ENCODE data around the gene OR10C1.

The OR10C1 gene

GRCh38 chr6:29477923-29478450, 38.9 kb downstream of the OR10C1 start:
- no peak for DNase-seq (ENCODE audit: low spot score)
- Histone ChIP-seq H3K27ac (no peak overlapping the region), H3K4me3 (no peak overlapping the region)
- TF ChIP-seq CTCF (IDR thresholded peaks at IDR 0.05) = no peak

DNA sequence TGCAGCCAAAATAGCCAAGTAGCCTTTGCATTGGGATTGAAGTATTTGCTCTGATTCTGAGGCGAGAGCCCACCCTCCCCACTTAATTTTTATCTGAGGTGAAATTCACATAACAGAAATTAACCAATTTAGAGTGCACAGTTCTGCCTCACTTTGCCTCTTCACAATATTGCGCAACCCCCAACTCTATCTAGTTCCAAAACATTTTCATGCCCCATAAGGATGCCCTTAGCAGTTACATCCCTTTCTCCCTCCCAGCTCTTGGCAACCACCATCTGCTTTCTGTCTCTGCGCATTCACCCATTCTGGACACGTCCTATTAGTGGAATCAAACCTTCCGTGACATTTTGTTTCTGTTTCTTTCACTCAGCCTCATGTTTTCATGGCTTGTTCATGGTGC, 39.6 kb downstream of the OR10C1 start:
- H3K27ac ChIP-seq = no peak overlapping the region
- DNase-seq (ENCODE audit: low spot score) = no peak
- no peak overlapping the region for H3K4me3 ChIP-seq
- no peak for TF ChIP-seq CTCF (IDR thresholded peaks at IDR 0.05)

DNA sequence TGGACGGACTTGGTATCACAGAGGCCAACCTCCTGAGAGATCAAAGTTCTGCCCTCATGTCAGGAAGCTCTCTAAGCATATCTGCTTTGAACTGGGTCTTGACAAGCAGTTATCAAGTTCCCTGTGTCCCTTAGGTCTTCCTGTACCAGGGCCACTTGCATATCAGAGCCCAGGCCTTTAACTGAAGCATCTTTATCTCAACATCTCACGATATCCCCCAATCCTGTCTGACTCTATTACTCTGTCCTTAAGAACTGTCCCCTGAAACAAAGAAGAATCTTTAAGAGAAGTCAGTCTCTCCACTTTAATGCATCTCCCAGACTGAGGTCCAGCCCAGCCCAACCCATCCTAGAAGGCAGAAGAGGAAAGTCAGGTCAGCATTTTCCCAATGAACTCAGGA, 40.5 kb downstream of the OR10C1 start:
- Histone ChIP-seq H3K27ac (no peak overlapping the region), H3K4me3 (no peak overlapping the region)
- TF ChIP-seq CTCF (IDR thresholded peaks at IDR 0.05) = no peak
- no peak for DNase-seq (ENCODE audit: low spot score)

DNA sequence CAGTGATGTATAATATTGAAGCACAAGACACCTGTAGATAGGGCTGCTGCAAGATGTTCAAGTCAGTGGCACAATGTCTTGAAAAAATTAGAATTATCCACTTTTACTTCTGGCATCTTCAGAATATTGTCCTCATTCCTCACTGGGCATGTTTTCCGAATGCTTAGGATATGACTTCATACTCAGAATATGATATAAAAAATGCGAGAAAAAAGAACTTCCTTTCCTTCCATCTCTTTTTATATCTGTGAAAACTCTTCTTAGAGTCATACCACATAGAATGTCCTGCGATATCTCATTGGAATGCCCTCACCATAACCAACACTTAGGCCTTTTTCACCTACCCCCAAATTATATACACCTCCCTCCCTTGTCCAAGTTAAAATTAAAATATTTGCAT, 44.1 kb downstream of the OR10C1 start:
- TF ChIP-seq CTCF (IDR thresholded peaks at IDR 0.05) = no peak
- Histone ChIP-seq H3K27ac (no peak overlapping the region), H3K4me3 (no peak overlapping the region)
- DNase-seq (ENCODE audit: low spot score) = no peak

DNA sequence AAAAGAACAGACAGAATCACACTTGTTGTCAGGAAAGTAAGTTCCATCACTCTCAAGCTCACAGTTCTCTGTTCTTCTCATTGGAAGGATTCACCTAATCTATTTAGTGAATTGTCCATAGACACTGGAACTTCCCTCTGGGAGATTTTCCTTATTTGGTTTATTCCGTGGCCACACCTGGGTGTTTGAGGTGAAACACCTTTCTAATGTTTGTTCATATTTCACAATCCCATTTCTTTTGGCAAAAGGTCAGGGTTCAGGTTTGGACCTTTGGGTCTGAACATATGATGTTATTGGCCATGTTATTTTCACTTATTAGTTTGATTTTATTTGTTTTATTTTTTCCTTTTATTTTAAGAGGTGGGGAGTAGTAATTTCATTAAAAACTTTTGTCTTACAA, 44.6 kb downstream of the OR10C1 start:
- DNase-seq (ENCODE audit: low spot score) = no peak
- no peak for TF ChIP-seq CTCF (IDR thresholded peaks at IDR 0.05)
- Histone ChIP-seq H3K27ac (no peak overlapping the region), H3K4me3 (no peak overlapping the region)

- no peak for DNase-seq (ENCODE audit: low spot score)
- no peak overlapping the region for H3K4me3 ChIP-seq
- H3K27ac ChIP-seq = no peak overlapping the region
- no peak for TF ChIP-seq CTCF (IDR thresholded peaks at IDR 0.05)
These were observed 47.5 kb downstream of the OR10C1 start for GRCh38 chr6:29486577-29486976.

DNA sequence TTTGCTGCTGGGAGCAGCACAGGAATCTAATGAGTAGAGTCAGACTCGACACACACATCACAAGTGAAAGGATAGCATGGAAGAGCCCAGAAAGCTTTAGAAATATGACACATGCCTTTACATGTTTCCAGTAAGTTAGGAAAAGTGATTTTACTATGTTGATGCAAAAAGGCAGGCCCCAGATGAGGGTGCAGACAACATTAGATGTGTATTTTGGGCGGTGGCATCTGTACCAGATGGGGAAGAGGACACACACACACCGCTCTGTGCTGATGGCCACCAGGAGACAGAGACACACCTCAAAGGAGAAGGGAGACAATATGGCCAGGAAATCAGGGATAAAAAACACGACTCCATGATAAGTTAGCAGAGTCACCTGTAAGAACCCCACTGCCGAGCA, 48.0 kb downstream of the OR10C1 start:
- TF ChIP-seq CTCF (IDR thresholded peaks at IDR 0.05) = no peak
- H3K27ac ChIP-seq = no peak overlapping the region
- DNase-seq (ENCODE audit: low spot score) = no peak
- no peak overlapping the region for H3K4me3 ChIP-seq
